Measurements from ENCODE around the gene CHN1. TPM values are rescaled to one million over a fixed set of nuclear protein-coding genes. Genes with fewer than 3 reads are reported as not detected.
A peak's percentile ranks its signal among the peaks of the same experiment; 100 is the strongest.

The CHN1 gene
- total and polyA plus RNA-seq, 2 donors from 2014 or later: 6.5 to 14.1 TPM

GRCh38 chr2:175005733-175006264, 618 bp upstream of the CHN1 start:
- H3K4me3 ChIP-seq (ENCODE audit: low read length in 3 of 3): peak overlapping the region; percentile 58 to 63 (median 59)
- no peaks in the 10 kb centered on the region for H3K36me3 ChIP-seq (ENCODE audit: control insufficient read depth in 2 of 3, insufficient read depth in 3 of 3, low read length in 3 of 3)
- no peak overlapping the region for H3K27ac ChIP-seq (ENCODE audit: low read depth in 2 of 2, low read length in 2 of 2)
- intact Hi-C loops (cut with DNase I): no loop called here
- TF ChIP-seq CTCF (IDR thresholded peaks at IDR 0.05; ENCODE audit: borderline replicate concordance, extremely low read depth, insufficient read depth): no peak
- H3K27me3 ChIP-seq (ENCODE audit: control insufficient read depth, insufficient read depth, low read length): no peaks in the 10 kb centered on the region
- H3K4me1 ChIP-seq (ENCODE audit: control insufficient read depth in 2 of 3, insufficient read depth in 2 of 3, low read depth in 1 of 3, low read length in 3 of 3): peaks cover 0 to 2% (median 0%) of the 10 kb centered on the region in 3 donors
- no peak for DNase-seq
- H3K9ac ChIP-seq (ENCODE audit: low read length in 3 of 3): peak overlapping the region in 1 of 3 donors; percentile 34
- no peaks in the 10 kb centered on the region for H3K9me3 ChIP-seq (ENCODE audit: control insufficient read depth in 2 of 3, insufficient read depth in 1 of 3, low read length in 3 of 3)
- FAIRE-seq: no peak

GRCh38 chr2:175004730-175004979, 526 bp downstream of the CHN1 start:
- no peaks in the 10 kb centered on the region for H3K27me3 ChIP-seq (ENCODE audit: control insufficient read depth, insufficient read depth, low read length)
- DNase-seq (peak in 1 of 5 donors; percentile 72), FAIRE-seq (no peak)
- H3K4me1 ChIP-seq (ENCODE audit: control insufficient read depth in 2 of 3, insufficient read depth in 2 of 3, low read depth in 1 of 3, low read length in 3 of 3): peaks cover 0 to 2% (median 0%) of the 10 kb centered on the region in 3 donors
- no peak overlapping the region for H3K27ac ChIP-seq (ENCODE audit: low read depth in 2 of 2, low read length in 2 of 2)
- no peaks in the 10 kb centered on the region for H3K36me3 ChIP-seq (ENCODE audit: control insufficient read depth in 2 of 3, insufficient read depth in 3 of 3, low read length in 3 of 3)
- no peak overlapping the region for H3K9ac ChIP-seq (ENCODE audit: low read length in 3 of 3)
- no peak for TF ChIP-seq CTCF (IDR thresholded peaks at IDR 0.05; ENCODE audit: borderline replicate concordance, extremely low read depth, insufficient read depth)
- intact Hi-C loops (cut with DNase I): no loop called here
- peak overlapping the region in 2 of 3 donors; percentile 52 to 58 for H3K4me3 ChIP-seq (ENCODE audit: low read length in 3 of 3)
- H3K9me3 ChIP-seq (ENCODE audit: control insufficient read depth in 2 of 3, insufficient read depth in 1 of 3, low read length in 3 of 3): no peaks in the 10 kb centered on the region

GRCh38 chr2:175003875-175004729, 1.1 kb downstream of the CHN1 start:
- DNase-seq (peak in 3 of 5 donors; percentile 59 to 72 (median 67)), FAIRE-seq (no peak)
- H3K36me3 ChIP-seq (ENCODE audit: control insufficient read depth in 2 of 3, insufficient read depth in 3 of 3, low read length in 3 of 3): no peaks in the 10 kb centered on the region
- no peaks in the 10 kb centered on the region for H3K9me3 ChIP-seq (ENCODE audit: control insufficient read depth in 2 of 3, insufficient read depth in 1 of 3, low read length in 3 of 3)
- peaks cover 0 to 2% (median 0%) of the 10 kb centered on the region in 3 donors for H3K4me1 ChIP-seq (ENCODE audit: control insufficient read depth in 2 of 3, insufficient read depth in 2 of 3, low read depth in 1 of 3, low read length in 3 of 3)
- H3K4me3 ChIP-seq (ENCODE audit: low read length in 3 of 3): peak overlapping the region; percentile 17 to 52 (median 48)
- peak overlapping the region in 1 of 3 donors; percentile 43 for H3K9ac ChIP-seq (ENCODE audit: low read length in 3 of 3)
- peak overlapping the region; percentile 37 for H3K27ac ChIP-seq (ENCODE audit: low read depth in 2 of 2, low read length in 2 of 2)
- no peak for TF ChIP-seq CTCF (IDR thresholded peaks at IDR 0.05; ENCODE audit: borderline replicate concordance, extremely low read depth, insufficient read depth)
- intact Hi-C loops (cut with DNase I): no loop called here
- no peaks in the 10 kb centered on the region for H3K27me3 ChIP-seq (ENCODE audit: control insufficient read depth, insufficient read depth, low read length)

All from kidney (tissue), 14 donors.